GM21381 (cell line): ENCODE data around the gene HYAL3.
"Not testable (repeated sequence)": the region's sequence is repeated elsewhere in the genome, so short reads cannot be mapped to it uniquely, and the experiment has no call there.

Experiments
- ATAC-seq: cut with Tn5 transposase; IDR thresholded peaks from one replicate; pipeline ENCODE4 v1.9.1; 2021; ENCODE audit warnings: mild to moderate bottlenecking, moderate library complexity; ENCODE audit not compliant: unreplicated experiment

Gene HYAL3

DNA sequence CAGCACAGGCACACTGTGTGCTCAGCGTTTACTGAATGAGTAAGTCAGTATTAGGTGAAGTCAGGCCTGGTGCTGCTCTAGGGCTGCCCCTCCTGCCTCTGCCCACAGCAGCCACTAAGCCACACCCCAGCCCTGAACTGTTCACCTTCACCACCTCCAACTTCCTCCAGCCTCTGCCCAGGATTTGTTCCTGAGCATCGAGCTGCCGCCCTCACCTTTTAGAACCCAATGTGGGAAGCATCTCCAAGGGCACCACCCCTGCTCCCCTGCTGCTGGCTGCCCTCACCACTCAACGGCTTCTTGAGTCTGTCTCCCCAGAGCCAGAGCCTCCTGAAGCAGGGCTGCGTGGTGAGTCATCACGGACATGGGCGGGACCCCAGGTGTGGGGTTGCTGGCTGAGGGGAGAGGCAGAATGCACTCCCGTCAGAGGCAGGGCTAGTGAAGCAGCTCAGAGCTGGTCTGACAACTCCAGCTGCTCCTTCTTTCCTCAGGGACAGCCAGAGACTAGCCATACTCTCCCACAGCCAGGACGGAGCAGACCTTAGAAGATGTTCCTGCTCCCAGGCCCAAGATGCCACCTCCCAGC lies 17.5 kb upstream of the HYAL3 start:
- no peak for ATAC-seq

DNA sequence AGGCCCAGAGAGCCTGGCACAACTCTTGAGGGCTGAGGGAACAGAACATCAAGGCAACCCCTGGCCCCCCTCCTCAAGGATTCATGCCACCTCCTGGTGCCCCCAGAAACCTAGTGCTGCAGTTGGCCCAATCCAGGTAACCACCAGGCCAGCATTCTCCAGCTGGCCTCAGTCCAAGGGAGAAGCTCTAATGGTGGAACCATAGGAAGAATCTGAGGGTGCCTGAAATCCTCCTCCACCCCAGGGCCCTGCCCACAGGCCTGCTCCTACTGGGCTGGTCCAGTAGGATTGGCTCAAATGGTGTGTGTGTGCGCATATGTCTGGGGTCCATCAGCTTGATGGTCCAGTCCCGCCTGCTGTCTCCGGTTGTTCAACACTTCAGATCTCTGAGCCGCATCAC lies 15.6 kb upstream of the HYAL3 start:
- ATAC-seq = no peak

DNA sequence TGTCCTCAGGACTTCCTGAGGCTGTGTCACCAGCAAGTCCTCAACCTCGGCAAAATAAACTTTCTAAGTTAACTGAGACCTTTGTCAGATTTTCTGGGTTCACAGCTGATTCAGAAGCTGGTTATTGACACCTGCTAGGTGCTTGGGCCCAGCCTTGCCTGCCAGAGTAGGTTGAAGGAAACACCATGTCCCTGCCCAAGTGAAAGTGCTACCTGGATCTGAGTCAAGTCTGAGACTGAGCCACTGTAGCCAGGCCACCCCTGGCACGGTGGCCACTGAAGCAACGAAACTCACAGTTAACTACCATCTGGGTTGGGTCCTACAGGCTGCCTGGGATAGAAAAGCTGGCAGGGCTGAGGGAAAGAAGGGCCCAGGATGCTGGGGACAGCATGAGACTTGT lies 15.1 kb upstream of the HYAL3 start:
- ATAC-seq = no peak

DNA sequence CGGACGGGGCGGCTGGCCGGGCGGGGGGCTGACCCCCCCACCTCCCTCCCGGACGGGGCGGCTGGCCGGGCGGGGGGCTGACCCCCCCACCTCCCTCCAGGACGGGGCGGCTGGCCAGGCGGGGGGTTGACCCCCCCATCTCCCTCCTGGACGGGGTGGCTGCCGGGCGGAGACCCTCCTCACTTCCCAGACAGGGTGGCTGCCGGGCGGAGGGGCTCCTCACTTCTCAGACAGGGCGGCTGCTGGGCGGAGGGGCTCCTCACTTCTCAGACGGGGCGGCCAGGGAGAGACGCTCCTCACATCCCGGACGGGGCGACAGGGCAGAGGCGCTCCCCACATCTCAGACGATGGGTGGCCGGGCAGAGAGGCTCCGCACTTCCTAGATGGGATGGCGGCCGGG lies 12.8 kb upstream of the HYAL3 start:
- not testable (repeated sequence) for ATAC-seq

DNA sequence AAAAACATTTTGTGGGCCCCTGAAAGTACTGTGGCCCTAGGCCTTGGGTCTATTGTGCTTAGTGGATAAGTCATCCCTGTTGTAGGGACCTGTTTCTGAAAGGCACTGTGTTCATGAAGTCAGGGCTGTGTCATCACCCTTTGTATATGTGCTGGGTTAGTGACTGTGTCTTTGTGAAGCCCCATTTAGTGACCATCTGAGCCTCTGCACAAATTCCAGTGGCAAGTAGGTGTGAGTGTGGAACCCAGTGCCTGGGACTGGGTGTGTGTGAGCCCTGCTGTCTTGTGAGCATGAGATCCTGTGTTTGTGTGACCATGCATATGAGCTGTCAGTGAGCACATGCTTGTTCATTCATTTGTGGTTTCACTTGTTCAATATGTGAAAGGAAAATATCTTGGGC lies 5.4 kb upstream of the HYAL3 start:
- no peak for ATAC-seq

DNA sequence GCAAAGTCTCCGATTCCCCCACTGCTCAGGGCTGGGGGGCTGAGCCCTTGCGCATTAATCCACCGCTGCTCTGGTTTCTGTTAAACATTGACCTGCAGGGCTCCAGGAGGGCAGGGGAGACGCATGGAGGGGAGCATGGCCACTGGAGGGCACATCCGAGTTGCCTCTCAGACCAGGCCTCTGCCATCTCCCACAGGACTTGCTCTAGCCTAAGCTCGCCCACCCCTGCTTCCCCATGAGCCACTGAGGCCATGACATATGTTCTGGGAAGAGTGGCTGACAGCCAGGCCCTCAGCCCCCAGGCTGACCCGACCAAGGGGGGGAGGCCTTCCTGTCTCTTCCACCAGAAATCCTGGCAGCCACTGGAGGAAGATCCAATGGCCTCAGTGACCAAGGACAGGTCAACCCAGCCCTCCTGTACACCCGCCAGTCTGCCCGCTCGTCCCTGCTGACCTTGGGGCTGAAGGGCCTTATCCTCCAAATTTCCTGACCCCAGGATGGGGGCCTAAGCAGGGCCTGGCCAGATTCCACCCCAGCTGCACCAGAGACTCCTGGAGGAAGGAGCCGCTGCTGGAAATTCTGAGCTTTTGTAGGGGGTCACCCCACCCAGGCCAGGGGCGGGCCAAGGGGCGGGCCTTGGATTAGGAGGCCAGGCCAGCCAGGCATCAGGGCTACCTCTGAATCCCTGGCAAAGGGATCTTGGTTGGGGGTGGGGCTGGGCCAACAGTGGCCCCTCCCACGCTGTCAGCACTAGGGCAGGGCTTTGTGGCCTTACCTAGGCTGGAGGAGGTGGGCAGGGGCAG lies 4.0 kb upstream of the HYAL3 start, which contains the start of gene HYAL1:
Gene HYAL1 (minus strand): TSS at position 562 of the 803 bp plus-strand sequence. CDS start 618 bp downstream, outside the sequence.
- ATAC-seq = no peak

- no peak for ATAC-seq
These were observed 3.1 kb upstream of the HYAL3 start for GRCh38 chr3:50302095-50303012.

DNA sequence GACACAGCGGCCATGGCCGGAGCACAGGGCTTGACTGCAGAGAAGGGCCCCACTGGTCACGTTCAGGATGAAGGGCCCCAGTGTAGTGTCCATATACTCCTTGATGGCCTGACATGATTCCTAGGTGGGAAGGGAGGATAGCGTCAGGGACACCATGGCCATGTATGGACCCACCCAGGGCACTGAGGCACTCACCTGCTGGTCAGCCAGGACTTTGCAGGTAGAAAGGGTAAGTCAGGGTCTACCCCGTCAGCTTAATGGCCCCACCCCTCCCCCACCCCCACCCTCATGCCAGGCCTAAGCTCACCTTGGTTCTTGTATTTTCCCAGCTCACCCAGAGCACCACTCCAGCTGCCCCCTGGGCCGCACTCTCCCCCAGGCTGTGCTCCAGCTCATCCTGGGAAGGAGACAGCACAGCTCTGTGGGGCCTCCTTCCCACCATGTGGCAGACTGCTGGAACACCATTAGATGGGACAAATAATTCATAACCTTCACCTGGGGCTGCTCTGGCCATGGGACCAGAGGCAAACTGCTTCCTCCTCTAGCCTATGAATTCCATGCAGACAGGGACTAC lies 1.6 kb upstream of the HYAL3 start:
- no peak for ATAC-seq

- ATAC-seq = no peak
These were observed 900 bp upstream of the HYAL3 start for GRCh38 chr3:50299929-50300680.

DNA sequence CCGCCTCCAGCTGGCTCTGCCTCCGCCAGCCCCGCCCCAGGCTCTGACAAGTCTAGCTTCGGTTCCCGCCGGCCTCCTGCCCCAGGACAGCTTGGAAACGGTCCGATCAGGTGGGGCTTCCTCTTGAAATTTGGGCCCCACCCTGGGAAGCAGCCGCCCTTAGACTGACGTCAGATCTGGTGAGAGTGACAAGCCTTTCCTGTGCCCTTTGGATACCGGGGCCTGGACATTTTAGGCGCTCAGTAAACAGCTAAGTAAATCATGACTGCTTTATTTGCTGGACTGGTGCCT lies 378 bp upstream of the HYAL3 start:
- ATAC-seq = peak; percentile 3

DNA sequence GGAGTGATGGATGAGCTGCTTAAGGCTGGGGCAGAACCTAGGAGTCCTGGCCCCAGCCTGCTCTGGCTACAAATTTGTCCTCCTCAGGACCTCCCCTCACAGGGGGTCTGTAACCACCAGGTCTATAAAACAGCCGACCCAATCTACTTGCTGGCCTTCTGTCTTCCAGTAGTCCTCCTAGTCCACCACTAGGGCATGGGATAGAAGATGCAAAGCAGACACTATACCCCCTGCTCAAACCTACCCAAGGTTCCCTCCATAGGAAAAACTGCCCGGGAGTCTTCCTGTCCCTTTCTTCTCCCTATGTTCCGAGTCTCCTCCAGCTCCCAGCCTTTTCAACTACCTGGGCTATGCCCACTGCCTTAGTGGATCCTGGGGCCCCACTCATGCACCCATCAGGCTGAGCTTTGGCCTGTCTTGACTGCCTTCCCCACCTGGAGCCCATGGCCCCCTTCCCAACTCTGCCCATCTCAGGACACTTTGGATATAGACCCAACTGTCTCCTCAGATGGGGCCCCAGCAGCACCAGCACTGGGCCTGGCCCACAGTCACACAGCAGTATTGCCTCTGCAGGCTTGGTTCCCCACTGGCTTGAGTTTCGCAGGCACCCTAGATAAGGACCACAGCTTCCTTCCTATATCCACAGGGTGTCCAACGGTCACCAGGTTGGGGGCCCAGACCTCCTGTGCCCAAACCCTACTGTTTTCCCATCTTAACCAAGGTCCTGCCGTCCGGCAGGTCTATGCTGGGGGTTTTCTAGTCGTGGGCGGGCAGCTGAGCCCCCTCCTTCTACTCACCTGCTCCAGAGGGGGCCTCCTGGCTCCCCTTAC lies 1.1 kb downstream of the HYAL3 start:
- no peak for ATAC-seq

DNA sequence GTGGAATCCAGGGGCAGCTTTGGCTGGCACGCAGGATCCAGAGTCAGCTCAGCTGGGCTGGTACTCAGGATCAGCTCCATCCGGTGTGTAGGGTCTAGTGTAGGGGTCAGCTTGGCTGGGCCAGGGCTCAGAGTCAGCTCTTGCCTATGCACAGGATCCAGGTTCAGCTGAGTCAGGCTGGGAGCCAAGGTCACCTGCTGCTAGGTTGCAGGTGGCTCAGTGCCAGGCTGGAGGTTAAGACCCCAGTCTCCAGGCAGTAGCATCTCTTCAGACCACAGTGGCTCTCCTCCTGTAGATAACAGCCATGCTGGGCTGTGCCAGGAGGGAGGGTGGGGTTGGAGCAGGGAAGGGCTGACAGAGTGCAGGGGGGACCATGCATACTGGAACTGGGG lies 1.8 kb downstream of the HYAL3 start:
- no peak for ATAC-seq

DNA sequence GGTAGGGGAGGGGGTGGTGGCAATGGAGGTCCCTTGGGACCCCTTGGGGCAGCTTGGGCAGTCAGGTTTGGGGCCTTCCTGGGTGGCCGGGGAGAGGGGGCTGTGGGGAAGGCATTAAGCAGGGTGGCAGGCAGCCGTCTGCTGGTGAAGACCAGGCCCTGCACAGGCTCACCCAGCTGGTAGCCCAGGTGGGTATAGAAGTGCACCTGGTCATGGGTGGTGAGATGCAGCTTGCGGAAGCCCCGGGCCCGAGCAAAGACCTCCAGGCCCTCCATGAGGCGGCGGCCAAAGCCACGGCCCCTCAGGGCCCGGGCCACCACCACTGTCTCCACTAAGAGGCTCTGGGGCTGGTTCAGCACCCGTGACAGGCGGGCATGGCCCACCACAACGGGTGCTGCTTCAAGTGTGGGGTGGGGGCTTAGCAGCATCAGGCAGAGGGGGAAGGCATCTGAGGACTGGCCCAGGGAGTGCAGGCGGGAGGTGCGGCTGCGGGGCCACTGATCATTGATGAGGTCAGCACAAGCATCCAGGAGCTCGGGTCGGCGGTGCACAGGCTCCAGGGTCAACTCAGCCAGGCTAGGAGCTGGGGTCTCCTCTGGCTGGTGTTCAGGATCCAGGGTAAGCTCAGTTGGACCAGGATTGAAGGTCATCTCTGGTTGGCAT lies 2.4 kb downstream of the HYAL3 start:
- no peak for ATAC-seq

GRCh38 chr3:50295553-50296431 lies 3.4 kb downstream of the HYAL3 start:
- no peak for ATAC-seq

- no peak for ATAC-seq
These were observed 4.5 kb downstream of the HYAL3 start for GRCh38 chr3:50294492-50295403.

DNA sequence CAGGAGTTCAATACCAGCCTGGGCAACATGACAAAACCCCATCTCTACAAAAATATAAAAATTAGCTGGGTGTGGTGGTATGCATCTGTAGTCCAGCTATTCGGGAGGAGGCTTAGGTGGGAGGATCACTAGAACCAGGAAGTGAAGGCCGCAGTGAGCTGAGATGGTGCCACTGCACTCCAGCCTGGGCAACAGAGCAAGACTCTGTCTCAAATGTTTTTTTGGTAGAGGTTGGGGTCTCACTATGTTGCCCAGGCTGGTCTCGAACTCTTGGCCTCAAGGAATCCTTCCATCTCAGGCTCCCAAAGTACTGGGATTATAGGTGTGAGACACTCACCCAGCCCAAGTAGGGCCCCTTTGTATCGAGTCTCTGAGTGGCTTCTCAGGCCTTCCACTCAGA lies 5.1 kb downstream of the HYAL3 start:
- no peak for ATAC-seq

GRCh38 chr3:50293079-50293801 lies 6.0 kb downstream of the HYAL3 start:
- no peak for ATAC-seq
